SU-DHL-6 (cell line): ENCODE measurements around the gene DNAJB14.

Experiments used
- H2AFZ ChIP-seq: fragments of 200-600 bp; sonication (generic); 2 replicates; pipeline ENCODE4 v1.6.1; 2014; ENCODE audit warnings: low read depth, mild to moderate bottlenecking, moderate library complexity, mixed read lengths, antibody characterized with exemption, low read length; ENCODE audit not compliant: severe bottlenecking
- H3F3A ChIP-seq: fragments of 200-600 bp; shearing (Covaris generic); 2 replicates; pipeline ENCODE4 v1.6.0; 2016; ENCODE audit warnings: antibody characterized with exemption, mild to moderate bottlenecking; ENCODE audit not compliant: insufficient read depth
- H3K27ac ChIP-seq: fragments of 200-600 bp; sonication (generic); 2 replicates; pipeline ENCODE4 v1.5.1; 2016; ENCODE audit warnings: low read depth, mild to moderate bottlenecking, low read length, moderate library complexity, mixed read lengths
- H3K27me3 ChIP-seq: fragments of 200-600 bp; sonication (generic), shearing (Covaris generic); 2 replicates; pipeline ENCODE4 v1.6.0; 2014; ENCODE audit warnings: mild to moderate bottlenecking, low read length
- H3K36me3 ChIP-seq: fragments of 200-600 bp; sonication (generic); 2 replicates; pipeline ENCODE4 v1.6.1; 2014; ENCODE audit warnings: mild to moderate bottlenecking, low read length, mixed read lengths
- H3K4me2 ChIP-seq: fragments of 300-600, 200-600 bp; shearing (Covaris generic), sonication (generic); 2 replicates; pipeline ENCODE4 v1.6.0; 2014; ENCODE audit warnings: low read length, low read depth, mild to moderate bottlenecking; ENCODE audit not compliant: poor library complexity, severe bottlenecking
- H3K4me3 ChIP-seq: fragments of 200-600 bp; sonication (generic); 2 replicates; pipeline ENCODE4 v1.5.1; 2014; ENCODE audit warnings: antibody characterized with exemption, low read length, mild to moderate bottlenecking, mixed read lengths; ENCODE audit not compliant: insufficient read depth, poor library complexity, severe bottlenecking
- H3K79me2 ChIP-seq: fragments of 200-600 bp; sonication (generic); 2 replicates; pipeline ENCODE4 v1.6.1; 2014; ENCODE audit warnings: mild to moderate bottlenecking, low read length, moderate library complexity; ENCODE audit not compliant: insufficient read depth
- H3K9ac ChIP-seq: fragments of 200-600 bp; sonication (generic); 2 replicates; pipeline ENCODE4 v1.7.0; 2014; ENCODE audit warnings: mild to moderate bottlenecking, low read length
- H3K9me2 ChIP-seq: fragments of 200-600 bp; sonication (generic); replicated peaks from 2 replicates; pipeline ENCODE4 v1.6.1; 2014; ENCODE audit warnings: low read length; ENCODE audit not compliant: insufficient read depth
- H3K9me3 ChIP-seq: fragments of 200-600 bp; sonication (generic); 2 replicates; pipeline ENCODE4 v1.6.1; 2014; ENCODE audit warnings: low read length, mixed read lengths; ENCODE audit not compliant: insufficient read depth
- H4K20me1 ChIP-seq: fragments of 200-600 bp; sonication (generic); 2 replicates; pipeline ENCODE4 v1.6.1; 2014; ENCODE audit warnings: low read depth, mild to moderate bottlenecking, antibody characterized with exemption, low read length, moderate library complexity, mixed read lengths
- CTCF ChIP-seq: fragments of 200-600 bp; sonication (generic); IDR thresholded peaks from one replicate; pipeline ENCODE4 v1.5.1; 2017; ENCODE audit warnings: antibody characterized with exemption, mild to moderate bottlenecking, low read length, moderate library complexity; ENCODE audit not compliant: insufficient read depth, poor library complexity, severe bottlenecking
- EZH2phosphoT487 ChIP-seq: fragments of 200-600 bp; sonication (generic), shearing (Covaris generic); conservative IDR thresholded peaks from 2 replicates; pipeline ENCODE4 v1.6.1; 2018; ENCODE audit warnings: mild to moderate bottlenecking, antibody characterized with exemption, low read length, moderate library complexity, mixed read lengths

Gene DNAJB14

DNA sequence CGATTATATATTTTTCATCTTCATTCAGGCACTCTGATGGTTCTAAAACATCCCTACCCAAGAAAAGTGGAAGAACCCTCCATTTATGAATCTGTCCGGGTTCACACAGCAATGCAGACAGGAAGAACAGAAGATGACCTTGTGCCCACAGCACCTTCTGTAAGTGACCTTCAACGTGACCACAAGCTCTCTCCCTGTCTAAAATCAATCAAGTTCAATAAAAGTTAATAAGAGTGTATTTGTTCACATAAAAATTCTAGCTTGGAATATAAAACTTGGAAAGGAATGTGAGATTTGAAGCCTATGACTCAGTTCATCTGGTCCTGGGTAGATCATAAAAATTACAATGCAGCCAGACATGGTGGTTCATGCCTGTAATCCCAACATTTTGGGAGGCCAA, 93.2 kb downstream of the DNAJB14 start:
- H3K9me2 ChIP-seq, result no peaks in the 10 kb centered on the region
- TF ChIP-seq EZH2phosphoT487, result no peak
- no peak for TF ChIP-seq CTCF
- H3K4me3 ChIP-seq, result no peak overlapping the region
- H3K27me3 ChIP-seq, result no peaks in the 10 kb centered on the region
- H4K20me1 ChIP-seq, result no peaks in the 10 kb centered on the region
- H2AFZ ChIP-seq, result no peak overlapping the region
- H3K27ac ChIP-seq, result no peak overlapping the region
- no peaks in the 10 kb centered on the region for H3K36me3 ChIP-seq
- H3K9me3 ChIP-seq, result no peaks in the 10 kb centered on the region
- no peak overlapping the region for H3K9ac ChIP-seq
- no peaks in the 10 kb centered on the region for H3K79me2 ChIP-seq
- no peak overlapping the region for H3K4me2 ChIP-seq
- H3F3A ChIP-seq, result no peaks in the 10 kb centered on the region

DNA sequence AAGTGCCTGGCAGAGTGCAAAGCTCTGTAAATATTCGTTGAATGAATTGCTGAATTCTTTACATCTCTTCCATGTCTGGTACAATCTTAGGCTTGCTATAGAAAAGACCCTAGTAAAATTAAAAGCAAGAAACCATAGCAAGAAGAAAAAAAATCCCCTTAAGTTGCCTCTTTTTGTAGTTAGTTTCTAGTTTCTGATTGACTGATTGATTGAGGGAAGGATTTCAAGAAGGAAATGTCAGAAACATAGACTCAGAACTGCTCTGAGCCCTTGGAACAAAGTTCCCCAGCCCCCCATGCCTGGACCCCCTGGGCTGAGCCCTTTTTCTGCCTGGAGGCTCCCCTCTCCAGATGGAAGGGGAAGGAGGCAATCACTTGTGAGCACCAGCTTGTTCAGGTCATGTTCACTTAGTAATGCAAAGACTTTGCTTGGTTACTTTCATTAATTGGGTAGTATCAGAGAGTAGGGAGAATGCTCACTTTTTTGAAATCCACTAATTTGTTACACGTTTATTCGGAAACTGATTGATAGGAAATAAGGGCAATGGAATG, 94.1 kb downstream of the DNAJB14 start:
- Histone ChIP-seq H3F3A (no peaks in the 10 kb centered on the region), H3K9me2 (no peaks in the 10 kb centered on the region), H2AFZ (no peak overlapping the region), H3K36me3 (no peaks in the 10 kb centered on the region), H3K9me3 (no peaks in the 10 kb centered on the region), H3K79me2 (no peaks in the 10 kb centered on the region), H3K9ac (no peak overlapping the region), H3K27me3 (no peaks in the 10 kb centered on the region), H4K20me1 (no peaks in the 10 kb centered on the region), H3K27ac (no peak overlapping the region), H3K4me2 (no peak overlapping the region), H3K4me3 (no peak overlapping the region)
- TF ChIP-seq CTCF (no peak), EZH2phosphoT487 (no peak)

GRCh38 chr4:99848591-99849001, 97.8 kb downstream of the DNAJB14 start:
- H3K79me2 ChIP-seq, result no peaks in the 10 kb centered on the region
- H4K20me1 ChIP-seq, result no peaks in the 10 kb centered on the region
- H3K9ac ChIP-seq, result no peak overlapping the region
- H3F3A ChIP-seq, result no peaks in the 10 kb centered on the region
- no peaks in the 10 kb centered on the region for H3K9me3 ChIP-seq
- H3K27ac ChIP-seq, result no peak overlapping the region
- TF ChIP-seq CTCF, result no peak
- no peak for TF ChIP-seq EZH2phosphoT487
- H3K36me3 ChIP-seq, result no peaks in the 10 kb centered on the region
- no peaks in the 10 kb centered on the region for H3K9me2 ChIP-seq
- H3K4me3 ChIP-seq, result no peak overlapping the region
- H3K27me3 ChIP-seq, result no peaks in the 10 kb centered on the region
- no peak overlapping the region for H3K4me2 ChIP-seq
- no peak overlapping the region for H2AFZ ChIP-seq
